H9 (cell line): ENCODE results near the gene PLPP7. TPM values are rescaled to one million over a fixed set of nuclear protein-coding genes. Genes with fewer than 3 reads are reported as not detected.

ENCODE experiments used
- DNase-seq: peaks from one replicate; pipeline ENCODE4 v3.0.0-alpha.2; 2017
- H2AFZ ChIP-seq: one replicate; pipeline ENCODE4 v1.6.1; 2013; ENCODE audit warnings: mild to moderate bottlenecking, low read length, control low read depth, moderate library complexity
- H2AK5ac ChIP-seq: 2 replicates; pipeline ENCODE4 v1.6.1; 2013; ENCODE audit warnings: low read length, control low read depth, mixed read lengths; ENCODE audit not compliant: insufficient read length
- H2BK120ac ChIP-seq: one replicate; pipeline ENCODE4 v1.6.1; 2013; ENCODE audit warnings: low read depth, mild to moderate bottlenecking, low read length, control low read depth, inconsistent platforms; ENCODE audit not compliant: poor library complexity, severe bottlenecking
- H2BK12ac ChIP-seq: 2 replicates; pipeline ENCODE4 v1.6.1; 2013; ENCODE audit warnings: low read length, control low read depth, mixed read lengths, low read depth; ENCODE audit not compliant: insufficient read length
- H2BK15ac ChIP-seq: 2 replicates; pipeline ENCODE4 v1.6.1; 2013; ENCODE audit warnings: low read depth, low read length, control low read depth
- H2BK20ac ChIP-seq: one replicate; pipeline ENCODE4 v1.6.1; 2013; ENCODE audit warnings: low read depth, mild to moderate bottlenecking, low read length, control low read depth, inconsistent platforms; ENCODE audit not compliant: poor library complexity, severe bottlenecking
- H2BK5ac ChIP-seq: 2 replicates; pipeline ENCODE4 v1.6.1; 2013; ENCODE audit warnings: low read length, control low read depth, mixed read lengths; ENCODE audit not compliant: insufficient read length
- H3K14ac ChIP-seq: 2 replicates; pipeline ENCODE4 v1.6.1; 2013; ENCODE audit warnings: low read length, control low read depth; ENCODE audit not compliant: insufficient read depth
- H3K18ac ChIP-seq: 2 replicates; pipeline ENCODE4 v1.6.1; 2013; ENCODE audit warnings: low read depth, mild to moderate bottlenecking, mixed read lengths, low read length, control low read depth; ENCODE audit not compliant: insufficient read length
- H3K23ac ChIP-seq: 2 replicates; pipeline ENCODE4 v1.6.1; 2013; ENCODE audit warnings: low read length, control low read depth, mixed read lengths, low read depth; ENCODE audit not compliant: insufficient read length
- H3K23me2 ChIP-seq: 2 replicates; pipeline ENCODE4 v1.6.1; 2013; ENCODE audit warnings: low read depth, mild to moderate bottlenecking, mixed read lengths, low read length, control low read depth; ENCODE audit not compliant: insufficient read length, poor library complexity, severe bottlenecking
- H3K27ac ChIP-seq: 2 replicates; pipeline ENCODE4 v1.5.1; 2013; ENCODE audit warnings: low read length, control low read depth, mixed read lengths, low read depth; ENCODE audit not compliant: insufficient read length
- H3K27me3 ChIP-seq: 2 replicates; pipeline ENCODE4 v1.6.1; 2013; ENCODE audit warnings: low read length, control low read depth, inconsistent platforms; ENCODE audit not compliant: insufficient read depth
- H3K4ac ChIP-seq: 2 replicates; pipeline ENCODE4 v1.6.1; 2013; ENCODE audit warnings: low read depth, mild to moderate bottlenecking, control low read depth, inconsistent platforms, low read length, moderate library complexity
- H3K4me1 ChIP-seq: 2 replicates; pipeline ENCODE4 v1.6.1; 2013; ENCODE audit warnings: low read length, control low read depth, inconsistent platforms; ENCODE audit not compliant: insufficient read depth
- H3K4me2 ChIP-seq: 2 replicates; pipeline ENCODE4 v1.6.1; 2013; ENCODE audit warnings: low read length, control low read depth, mixed read lengths; ENCODE audit not compliant: insufficient read length, insufficient read depth
- H3K56ac ChIP-seq: 2 replicates; pipeline ENCODE4 v1.6.1; 2013; ENCODE audit warnings: low read depth, mild to moderate bottlenecking, mixed read lengths, low read length, control low read depth; ENCODE audit not compliant: insufficient read length
- H3K79me1 ChIP-seq: 2 replicates; pipeline ENCODE4 v1.6.1; 2013; ENCODE audit warnings: low read depth, mild to moderate bottlenecking, moderate library complexity, low read length, control low read depth, inconsistent platforms; ENCODE audit not compliant: insufficient read depth, poor library complexity, severe bottlenecking
- H3K79me2 ChIP-seq: 2 replicates; pipeline ENCODE4 v1.6.1; 2013; ENCODE audit warnings: low read length, control low read depth, inconsistent platforms; ENCODE audit not compliant: insufficient read depth
- H3K9ac ChIP-seq: 2 replicates; pipeline ENCODE4 v1.6.1; 2013; ENCODE audit warnings: low read length, control low read depth, mixed read lengths; ENCODE audit not compliant: insufficient read length; ENCODE audit errors: extremely low read depth
- H3K9me3 ChIP-seq: one replicate; pipeline ENCODE4 v1.6.1; 2013; ENCODE audit warnings: low read depth, low read length, inconsistent platforms; ENCODE audit not compliant: control insufficient read depth
- H3T11ph ChIP-seq: one replicate; pipeline ENCODE4 v1.6.1; 2013; ENCODE audit warnings: mild to moderate bottlenecking, low read length, control low read depth, inconsistent platforms
- H4K20me1 ChIP-seq: one replicate; pipeline ENCODE4 v1.6.1; 2013; ENCODE audit not compliant: control insufficient read depth, insufficient read length, insufficient read depth
- H4K5ac ChIP-seq: 2 replicates; pipeline ENCODE4 v1.6.1; 2013; ENCODE audit warnings: low read depth, mild to moderate bottlenecking, mixed read lengths, low read length, control low read depth; ENCODE audit not compliant: insufficient read length
- H4K8ac ChIP-seq: replicated peaks from 2 replicates; pipeline ENCODE4 v1.6.1; 2013; ENCODE audit warnings: low read length, control low read depth, mixed read lengths, low read depth; ENCODE audit not compliant: insufficient read length
- H4K91ac ChIP-seq: 2 replicates; pipeline ENCODE4 v1.6.1; 2013; ENCODE audit warnings: low read depth, mild to moderate bottlenecking, moderate library complexity, mixed read lengths, low read length, control low read depth; ENCODE audit not compliant: insufficient read length
- H3K27ac Mint-ChIP-seq, 3 experiments: 2 replicates in 2 of 3; 3 replicates in 1 of 3; pipeline ENCODE4 v1.8.0; 2020 to 2021; ENCODE audit warnings: mixed read lengths in 3 of 3, mild to moderate bottlenecking in 1 of 3, moderate library complexity in 1 of 3
- H3K27me3 Mint-ChIP-seq: 2 replicates; pipeline ENCODE4 v1.8.0; 2021; ENCODE audit warnings: low read depth, mild to moderate bottlenecking, moderate library complexity, mixed read lengths
- H3K36me3 Mint-ChIP-seq, 3 experiments: 2 replicates in 2 of 3; 3 replicates in 1 of 3; pipeline ENCODE4 v1.8.0; 2020 to 2021; ENCODE audit warnings: low read depth in 3 of 3, mixed read lengths in 3 of 3; ENCODE audit not compliant: insufficient read depth in 1 of 3
- H3K4me1 Mint-ChIP-seq, 2 experiments: 2 replicates each; pipeline ENCODE4 v1.8.0; 2020; ENCODE audit warnings: mixed read lengths in 2 of 2
- H3K4me3 Mint-ChIP-seq, 2 experiments: 2 replicates in 1 of 2; 3 replicates in 1 of 2; pipeline ENCODE4 v1.8.0; 2020 to 2021; ENCODE audit warnings: mild to moderate bottlenecking in 2 of 2, mixed read lengths in 2 of 2, moderate library complexity in 1 of 2
- H3K9me3 Mint-ChIP-seq, 2 experiments: 2 replicates in 1 of 2; 3 replicates in 1 of 2; pipeline ENCODE4 v1.8.0; 2020; ENCODE audit warnings: mild to moderate bottlenecking in 2 of 2, mixed read lengths in 2 of 2, moderate library complexity in 1 of 2
- WGBS: extraction: QIAGEN DNeasy Blood & Tissue Kit; methylation state at CpG from one replicate; pipeline ENCODE4 v1.1.7; 2013; ENCODE audit warnings: missing lambda C conversion rate, low lambda C conversion rate, mixed read lengths; ENCODE audit not compliant: insufficient read length; ENCODE audit errors: extremely low coverage; 5-methylcytosine and 5-hydroxymethylcytosine counted together
- total RNA-seq: library from RNA; stranded (reverse); gene quantifications from 2 replicates; pipeline ENCODE4 v1.2.1, GENCODE V29; 2021
- TF ChIP-seq, protein P1 (sequence below): fragments of 200-600 bp; sonication (generic); conservative IDR thresholded peaks from 3 replicates; pipeline ENCODE4 v1.8.0; 2021; ENCODE audit warnings: antibody characterized with exemption, mild to moderate bottlenecking

PLPP7 gene
- total RNA-seq, 1 experiment from 2014 or later: 1.9 TPM

DNA sequence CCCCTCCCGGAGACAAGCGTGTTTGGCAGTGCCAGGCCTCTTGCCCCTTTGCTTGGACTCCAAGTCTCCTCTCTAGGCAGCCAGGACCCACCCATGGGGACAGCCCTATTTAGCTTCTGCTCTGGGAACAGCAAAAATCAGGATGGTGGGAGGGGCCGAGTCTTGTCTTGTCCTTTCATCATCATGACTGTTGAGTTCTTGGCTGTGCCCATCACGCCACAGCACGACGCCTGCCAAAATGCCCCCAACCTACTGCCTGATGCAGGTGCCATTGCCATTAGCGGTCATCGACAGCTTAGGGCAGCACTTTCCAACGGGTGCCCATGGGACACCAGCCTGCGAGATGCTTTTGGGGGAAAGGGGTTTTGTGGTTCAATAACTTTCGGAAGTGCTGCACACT lies 18.9 kb downstream of the PLPP7 start:
- Histone ChIP-seq H3K9ac (no peak overlapping the region), H3K18ac (no peak overlapping the region), H2BK12ac (no peak overlapping the region), H2BK120ac (no peak overlapping the region), H3K23ac (no peak overlapping the region), H3K4me2 (no peak overlapping the region), H4K20me1 (no peaks in the 10 kb centered on the region), H2AK5ac (no peak overlapping the region), H3T11ph (no peak overlapping the region), H4K8ac (no peak overlapping the region), H3K4me1 (no peaks in the 10 kb centered on the region), H3K79me2 (no peaks in the 10 kb centered on the region), H3K4ac (no peak overlapping the region), H2BK20ac (no peak overlapping the region), H3K9me3 (no peaks in the 10 kb centered on the region), H3K79me1 (no peaks in the 10 kb centered on the region), H2AFZ (no peak overlapping the region), H3K14ac (no peak overlapping the region), H4K91ac (no peak overlapping the region), H3K27ac (no peak overlapping the region), H2BK5ac (no peak overlapping the region), H2BK15ac (no peak overlapping the region), H3K56ac (no peak overlapping the region), H3K27me3 (no peaks in the 10 kb centered on the region), H3K23me2 (no peaks in the 10 kb centered on the region), H4K5ac (no peak overlapping the region)
- no peak for DNase-seq
- Mint-ChIP-seq H3K4me1 (peaks cover 16 to 17% of the 10 kb centered on the region in 2 experiments), H3K27ac (no peak overlapping the region), H3K27me3 (peaks cover 4% of the 10 kb centered on the region; the same call in 1 of the 2 replicates), H3K4me3 (no peak overlapping the region), H3K36me3 (peaks cover 0 to 4% (median 0%) of the 10 kb centered on the region in 3 experiments; a peak in 2 of 7 replicates), H3K9me3 (no peaks in the 10 kb centered on the region; a peak in 1 of 5 replicates)
- TF ChIP-seq, protein P1, sequence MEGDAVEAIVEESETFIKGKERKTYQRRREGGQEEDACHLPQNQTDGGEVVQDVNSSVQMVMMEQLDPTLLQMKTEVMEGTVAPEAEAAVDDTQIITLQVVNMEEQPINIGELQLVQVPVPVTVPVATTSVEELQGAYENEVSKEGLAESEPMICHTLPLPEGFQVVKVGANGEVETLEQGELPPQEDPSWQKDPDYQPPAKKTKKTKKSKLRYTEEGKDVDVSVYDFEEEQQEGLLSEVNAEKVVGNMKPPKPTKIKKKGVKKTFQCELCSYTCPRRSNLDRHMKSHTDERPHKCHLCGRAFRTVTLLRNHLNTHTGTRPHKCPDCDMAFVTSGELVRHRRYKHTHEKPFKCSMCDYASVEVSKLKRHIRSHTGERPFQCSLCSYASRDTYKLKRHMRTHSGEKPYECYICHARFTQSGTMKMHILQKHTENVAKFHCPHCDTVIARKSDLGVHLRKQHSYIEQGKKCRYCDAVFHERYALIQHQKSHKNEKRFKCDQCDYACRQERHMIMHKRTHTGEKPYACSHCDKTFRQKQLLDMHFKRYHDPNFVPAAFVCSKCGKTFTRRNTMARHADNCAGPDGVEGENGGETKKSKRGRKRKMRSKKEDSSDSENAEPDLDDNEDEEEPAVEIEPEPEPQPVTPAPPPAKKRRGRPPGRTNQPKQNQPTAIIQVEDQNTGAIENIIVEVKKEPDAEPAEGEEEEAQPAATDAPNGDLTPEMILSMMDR: no peak
- WGBS: no CpG with 5 or more reads among the region's 11 CpGs
